ENCODE results near the gene CIAO2A. TPM values are rescaled to one million over a fixed set of nuclear protein-coding genes. Genes with fewer than 3 reads are reported as not detected.

Gene CIAO2A, protein sequence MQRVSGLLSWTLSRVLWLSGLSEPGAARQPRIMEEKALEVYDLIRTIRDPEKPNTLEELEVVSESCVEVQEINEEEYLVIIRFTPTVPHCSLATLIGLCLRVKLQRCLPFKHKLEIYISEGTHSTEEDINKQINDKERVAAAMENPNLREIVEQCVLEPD
- 110 to 169 TPM (median 116 TPM) in 5 replicates for total RNA-seq (2022; extraction: Qiagen RNA extraction)

DNA sequence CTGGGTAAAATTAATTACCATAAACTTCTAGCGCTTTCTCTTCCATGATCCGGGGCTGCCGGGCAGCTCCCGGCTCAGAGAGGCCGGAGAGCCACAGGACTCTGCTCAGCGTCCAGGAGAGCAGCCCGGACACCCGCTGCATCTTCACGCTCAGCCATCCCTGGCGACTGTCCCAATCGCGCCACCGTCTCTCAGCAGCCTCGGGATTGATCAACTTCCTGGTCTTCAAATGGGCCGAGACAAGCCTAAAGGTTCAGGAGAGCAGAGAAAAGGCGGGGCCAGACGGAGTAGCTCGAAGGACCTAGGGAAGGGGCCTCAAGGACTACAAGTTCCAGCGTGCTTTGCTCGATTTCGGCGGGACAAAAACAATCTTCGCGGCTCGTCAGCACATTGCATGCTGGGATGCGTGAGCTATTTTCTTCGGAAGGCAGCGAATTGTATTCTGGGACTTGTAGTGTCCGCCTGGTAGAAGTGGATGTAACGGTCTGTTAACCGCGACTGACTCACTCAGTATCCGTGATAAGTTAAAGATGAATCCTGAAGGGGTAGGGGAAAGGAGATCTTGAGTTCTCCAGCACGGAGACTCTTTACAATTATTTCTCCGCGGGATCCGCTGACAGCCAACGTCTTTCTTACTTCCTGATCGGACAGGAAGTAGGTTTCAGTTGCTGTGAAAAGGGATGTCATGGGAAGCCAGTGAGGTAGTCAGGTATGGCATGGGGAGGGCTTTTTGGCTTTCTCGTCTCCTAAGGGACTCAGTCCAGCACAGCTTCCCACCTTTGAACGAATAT lies at the start of gene CIAO2A:
CIAO2A (minus strand) TSS at position 212 of the 791 bp plus-strand sequence; CDS start at position 142, 70 bp downstream.

DNA sequence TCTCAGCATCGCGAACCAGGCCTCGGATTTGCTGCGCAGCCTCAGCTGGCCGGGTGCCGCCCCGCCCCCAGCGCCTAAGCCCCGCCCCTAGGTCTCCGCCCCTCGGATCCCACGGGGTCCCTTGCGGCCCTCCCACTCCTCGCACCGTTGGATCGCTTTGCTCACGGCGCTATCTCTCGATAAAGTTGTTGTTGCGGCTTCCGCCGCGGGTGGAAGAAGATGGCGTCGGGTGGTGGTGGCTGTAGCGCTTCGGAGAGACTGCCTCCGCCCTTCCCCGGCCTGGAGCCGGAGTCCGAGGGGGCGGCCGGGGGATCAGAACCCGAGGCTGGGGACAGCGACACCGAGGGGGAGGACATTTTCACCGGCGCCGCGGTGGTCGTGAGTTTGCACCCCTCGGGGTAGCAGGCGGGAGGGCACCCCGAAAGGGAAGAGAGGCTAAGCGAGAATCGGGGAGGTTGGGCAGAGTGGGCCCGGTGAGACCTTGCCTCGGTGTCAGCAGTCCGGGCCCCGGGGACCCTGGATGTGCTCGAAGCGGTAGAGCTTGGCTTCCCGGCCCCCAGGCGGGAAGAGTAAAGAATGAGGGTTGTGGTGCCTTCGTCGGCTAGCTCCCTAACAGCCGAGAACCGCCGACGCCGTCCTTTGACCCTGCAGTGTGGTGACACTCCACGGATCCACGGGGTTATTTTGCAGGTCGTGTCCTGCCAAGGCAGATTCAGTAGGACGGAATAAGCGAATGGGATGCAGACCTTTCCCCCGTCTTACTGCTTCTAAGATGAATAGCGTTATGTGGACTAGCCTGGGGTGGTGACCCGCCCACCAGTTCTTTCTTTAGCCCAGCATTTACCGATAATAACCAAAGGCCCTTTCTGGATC lies 2.4 kb upstream of the CIAO2A start, which contains the start of gene SNX1:
SNX1 (plus strand) TSS at position 188 of the 873 bp plus-strand sequence; CDS start at position 220, 32 bp downstream.

DNA sequence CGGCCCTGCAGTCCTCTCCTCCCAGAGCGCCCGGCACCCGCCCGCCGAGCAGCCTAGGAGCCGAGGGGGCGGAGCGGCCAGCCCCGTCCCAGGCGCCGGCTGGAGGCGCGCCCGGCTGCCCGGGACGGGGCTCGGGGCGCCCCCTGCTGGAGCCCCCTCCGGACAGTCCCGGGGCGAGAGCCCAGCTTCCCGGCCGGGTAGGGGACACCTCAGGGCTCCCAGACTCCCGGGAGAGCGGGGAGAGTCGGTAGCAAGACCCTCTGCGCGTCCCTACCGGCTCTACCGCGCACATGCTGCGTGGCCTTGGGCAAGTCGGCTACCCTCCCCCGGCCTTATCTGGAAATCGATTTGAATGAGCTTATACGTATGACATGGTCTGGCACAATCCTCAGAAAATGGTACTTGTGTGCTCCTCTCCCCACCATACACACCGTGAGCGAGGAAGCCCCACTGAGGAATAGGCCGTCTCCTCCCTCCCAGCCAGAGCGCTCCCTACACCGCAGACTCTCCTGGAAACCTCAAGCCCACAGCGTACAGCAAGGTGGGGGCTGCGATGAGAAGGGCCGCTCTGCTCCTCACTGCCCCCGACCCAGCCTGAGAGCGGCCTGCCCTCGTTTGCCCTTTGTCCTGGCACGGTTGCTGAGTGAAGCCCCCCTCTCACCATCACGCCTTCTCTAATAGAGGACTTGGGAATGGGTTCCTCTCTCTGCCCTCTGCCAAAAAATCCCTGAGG lies 47.1 kb downstream of the CIAO2A start, which contains the start of gene DAPK2:
DAPK2 (minus strand) TSS at position 65 of the 733 bp plus-strand sequence. CDS start 6,224 bp downstream, outside the sequence.

Other genes starting within 250 kb of the CIAO2A start
- gene DAPK2, start 47.4 kb downstream of the CIAO2A start, total RNA-seq (2022; extraction: Qiagen RNA extraction), result 2.8 to 4.2 TPM (median 3.7 TPM) in 5 replicates
- gene SNX1, start 2.1 kb upstream of the CIAO2A start, total RNA-seq (2022; extraction: Qiagen RNA extraction), result 71.1 to 80.1 TPM (median 74.8 TPM) in 5 replicates
- gene SNX22, start 57.9 kb upstream of the CIAO2A start, total RNA-seq (2022; extraction: Qiagen RNA extraction), result 0.49 to 1.2 TPM (median 0.95 TPM) in 5 replicates
- 768 to 824 TPM (median 796 TPM) in 5 replicates for gene PPIB, start 69.2 kb upstream of the CIAO2A start, total RNA-seq (2022; extraction: Qiagen RNA extraction)

Data from A549 treated with AZD2906 at 1 μM for 4 hours (cell line).